GM06990 (cell line): Measurements from ENCODE around the gene CCDC38.

Experiments used
- DNase-seq: peaks from one replicate; pipeline ENCODE4 v3.0.0-alpha.2; 2011; ENCODE audit not compliant: insufficient read length; ENCODE audit errors: extremely low read depth
- H3K27me3 ChIP-seq: replicated peaks from 2 replicates; pipeline ENCODE4 v1.6.0; 2011; ENCODE audit warnings: low read length; ENCODE audit not compliant: control insufficient read depth, insufficient read depth
- H3K36me3 ChIP-seq: 2 replicates; pipeline ENCODE4 v1.5.1; 2011; ENCODE audit warnings: low read length; ENCODE audit not compliant: control insufficient read depth, insufficient read depth
- H3K4me3 ChIP-seq: replicated peaks from 2 replicates; pipeline ENCODE4 v1.5.1; 2011; ENCODE audit warnings: low read depth, mild to moderate bottlenecking, control low read depth, low read length
- CTCF ChIP-seq: IDR thresholded peaks from 2 replicates; pipeline ENCODE4 v1.5.1; 2011; ENCODE audit warnings: low read length, control low read depth, mild to moderate bottlenecking, inconsistent platforms; ENCODE audit not compliant: insufficient read depth, poor library complexity, severe bottlenecking

The CCDC38 gene

GRCh38 chr12:95984682-95985081 is 42.3 kb upstream of the CCDC38 start:
- no peak for DNase-seq
- Histone ChIP-seq H3K36me3 (no peaks in the 10 kb centered on the region), H3K4me3 (no peak overlapping the region), H3K27me3 (no peaks in the 10 kb centered on the region; the same call in 1 of the 2 replicates)
- TF ChIP-seq CTCF: no peak

GRCh38 chr12:95982602-95983001 is 40.2 kb upstream of the CCDC38 start:
- Histone ChIP-seq H3K27me3 (no peaks in the 10 kb centered on the region; the same call in 1 of the 2 replicates), H3K4me3 (no peak overlapping the region), H3K36me3 (no peaks in the 10 kb centered on the region)
- DNase-seq: no peak
- TF ChIP-seq CTCF: no peak

GRCh38 chr12:95980437-95980836 is 38.0 kb upstream of the CCDC38 start:
- Histone ChIP-seq H3K27me3 (no peaks in the 10 kb centered on the region; the same call in 1 of the 2 replicates), H3K36me3 (no peaks in the 10 kb centered on the region), H3K4me3 (no peak overlapping the region)
- DNase-seq: no peak
- no peak for TF ChIP-seq CTCF

- Histone ChIP-seq H3K27me3 (no peaks in the 10 kb centered on the region; the same call in 1 of the 2 replicates), H3K36me3 (no peaks in the 10 kb centered on the region), H3K4me3 (no peak overlapping the region)
- DNase-seq: no peak
- TF ChIP-seq CTCF: no peak
Measured at GRCh38 chr12:95978774-95979173, 36.4 kb upstream of the CCDC38 start.

GRCh38 chr12:95978351-95978750 is 35.9 kb upstream of the CCDC38 start:
- Histone ChIP-seq H3K4me3 (no peak overlapping the region), H3K36me3 (no peaks in the 10 kb centered on the region), H3K27me3 (no peaks in the 10 kb centered on the region; the same call in 1 of the 2 replicates)
- DNase-seq: no peak
- no peak for TF ChIP-seq CTCF

- H3K36me3 ChIP-seq: no peaks in the 10 kb centered on the region
- no peak for DNase-seq
- no peak for TF ChIP-seq CTCF
- H3K4me3 ChIP-seq: no peak overlapping the region
- H3K27me3 ChIP-seq: no peaks in the 10 kb centered on the region; the same call in 1 of the 2 replicates
Measured at GRCh38 chr12:95977764-95978305, 35.4 kb upstream of the CCDC38 start.
